GM12872 (cell line): ENCODE results near the gene ZNF236.

ENCODE experiments used
- TF ChIP-seq, protein P1 (sequence below): IDR thresholded peaks from 3 replicates; pipeline ENCODE4 v1.5.1; 2011; ENCODE audit warnings: low read depth, mild to moderate bottlenecking, low read length, moderate library complexity; ENCODE audit not compliant: insufficient read depth

ZNF236 gene

DNA sequence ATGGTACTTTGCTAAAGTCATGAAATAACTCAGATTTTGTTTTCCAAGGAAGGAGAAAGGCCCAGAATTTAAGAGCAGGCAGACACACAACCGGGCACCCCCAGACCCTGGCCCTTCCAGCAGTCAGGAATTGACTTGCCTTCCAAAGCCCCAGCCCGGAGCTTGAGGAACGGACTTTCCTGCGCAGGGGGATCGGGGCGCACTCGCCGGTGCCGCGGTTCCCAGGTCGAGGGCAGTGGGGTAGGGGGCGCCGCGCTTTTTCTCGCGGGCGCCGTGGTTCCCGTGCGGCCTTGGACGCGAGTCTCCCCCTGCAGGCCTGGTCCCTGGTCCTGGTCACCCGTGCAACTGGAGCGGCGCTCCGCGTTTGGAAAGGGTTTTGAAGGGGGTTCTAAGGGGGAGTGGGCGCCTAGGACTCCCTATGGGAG is 1.2 kb downstream of the ZNF236 start:
- TF ChIP-seq, protein P1, sequence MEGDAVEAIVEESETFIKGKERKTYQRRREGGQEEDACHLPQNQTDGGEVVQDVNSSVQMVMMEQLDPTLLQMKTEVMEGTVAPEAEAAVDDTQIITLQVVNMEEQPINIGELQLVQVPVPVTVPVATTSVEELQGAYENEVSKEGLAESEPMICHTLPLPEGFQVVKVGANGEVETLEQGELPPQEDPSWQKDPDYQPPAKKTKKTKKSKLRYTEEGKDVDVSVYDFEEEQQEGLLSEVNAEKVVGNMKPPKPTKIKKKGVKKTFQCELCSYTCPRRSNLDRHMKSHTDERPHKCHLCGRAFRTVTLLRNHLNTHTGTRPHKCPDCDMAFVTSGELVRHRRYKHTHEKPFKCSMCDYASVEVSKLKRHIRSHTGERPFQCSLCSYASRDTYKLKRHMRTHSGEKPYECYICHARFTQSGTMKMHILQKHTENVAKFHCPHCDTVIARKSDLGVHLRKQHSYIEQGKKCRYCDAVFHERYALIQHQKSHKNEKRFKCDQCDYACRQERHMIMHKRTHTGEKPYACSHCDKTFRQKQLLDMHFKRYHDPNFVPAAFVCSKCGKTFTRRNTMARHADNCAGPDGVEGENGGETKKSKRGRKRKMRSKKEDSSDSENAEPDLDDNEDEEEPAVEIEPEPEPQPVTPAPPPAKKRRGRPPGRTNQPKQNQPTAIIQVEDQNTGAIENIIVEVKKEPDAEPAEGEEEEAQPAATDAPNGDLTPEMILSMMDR = peak; percentile 43; the same call in 2 of the 3 replicates

- TF ChIP-seq, protein P1 = no peak
Measured at GRCh38 chr18:76824145-76824676, 1.9 kb downstream of the ZNF236 start.

DNA sequence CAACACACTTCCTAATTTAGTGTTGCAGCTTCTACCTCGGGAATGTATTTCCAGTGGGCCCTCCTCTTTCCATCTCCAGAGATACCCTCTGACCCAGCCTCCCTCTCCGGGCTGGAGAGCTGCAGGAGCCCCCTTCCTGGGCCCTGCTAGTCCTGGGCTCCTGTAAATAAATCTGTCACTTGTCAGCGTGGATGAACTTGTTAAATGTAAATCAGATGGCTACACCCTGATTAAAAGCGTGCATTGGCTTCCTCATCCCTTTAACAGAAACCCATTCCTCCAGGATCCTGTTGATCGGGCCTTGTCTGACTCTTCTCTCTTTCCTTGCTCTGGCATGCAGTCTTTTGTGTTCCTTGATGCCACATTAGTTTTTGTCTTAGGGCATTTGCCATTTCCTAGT is 2.4 kb downstream of the ZNF236 start:
- TF ChIP-seq, protein P1 = no peak

DNA sequence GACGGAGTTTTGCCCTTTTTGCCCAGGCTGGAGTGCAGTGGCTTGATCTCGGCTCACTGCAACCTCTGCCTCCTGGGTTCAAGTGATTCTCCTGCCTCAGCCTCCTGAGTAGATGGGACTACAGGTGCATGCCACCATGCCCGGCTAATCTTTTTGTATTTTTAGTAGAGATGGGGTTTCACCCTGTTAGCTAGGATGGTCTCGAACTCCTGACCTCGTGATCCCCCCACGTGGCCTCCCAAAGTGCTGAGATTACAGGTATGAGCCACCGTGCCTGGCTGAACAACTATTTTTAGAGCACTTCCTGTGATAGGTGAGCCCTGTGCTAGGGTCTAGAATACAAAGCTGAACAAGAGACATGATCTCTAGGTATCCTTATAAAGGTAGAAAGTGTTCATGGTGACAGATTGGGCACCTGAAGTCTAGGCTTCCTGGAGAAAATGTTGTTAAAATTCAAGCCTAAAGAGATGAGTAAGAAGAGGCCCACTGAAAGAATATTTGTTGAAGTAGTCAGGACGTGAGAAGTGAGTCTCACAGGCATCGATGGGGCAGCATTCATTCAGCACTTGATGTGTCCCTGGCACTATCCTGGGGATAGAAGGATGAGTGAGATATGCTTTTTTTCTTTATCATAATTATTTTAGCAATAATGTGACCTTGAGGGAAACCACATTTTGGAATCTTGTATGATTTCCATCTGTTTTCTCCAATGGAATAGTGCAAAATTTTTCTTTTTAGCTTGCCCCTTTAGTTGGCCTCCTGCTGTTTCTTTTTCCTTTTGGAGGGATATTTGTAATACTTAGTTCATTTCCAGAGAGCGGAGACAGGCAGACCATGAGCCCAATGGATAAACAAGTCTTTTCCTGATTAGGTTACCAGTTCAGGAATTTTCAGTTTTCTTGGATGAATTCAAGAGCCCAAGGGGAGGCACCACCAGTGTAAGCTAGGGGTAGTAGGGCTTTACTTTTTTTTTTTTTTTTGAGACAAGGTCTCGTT is 5.1 kb downstream of the ZNF236 start:
- TF ChIP-seq, protein P1 = no peak

DNA sequence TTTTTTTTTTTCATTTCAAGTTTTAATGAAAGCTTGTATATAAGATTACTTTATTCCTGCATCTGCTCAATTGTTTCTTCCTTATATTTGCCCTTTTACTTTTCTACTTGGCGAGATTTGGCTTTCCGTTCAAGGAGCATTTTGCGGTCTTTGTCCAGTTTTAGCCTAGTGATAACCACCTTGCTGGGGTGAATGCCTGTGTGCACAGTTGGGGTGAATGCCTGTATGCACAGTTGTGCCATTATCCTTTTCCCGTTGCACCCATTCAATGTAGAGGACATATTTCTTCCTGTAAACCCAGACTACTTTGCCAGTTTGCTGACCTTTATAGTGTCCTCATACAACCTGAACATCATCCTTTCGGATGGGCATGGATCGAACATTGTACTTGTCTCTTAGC is 12.0 kb downstream of the ZNF236 start:
- TF ChIP-seq, protein P1 = no peak

DNA sequence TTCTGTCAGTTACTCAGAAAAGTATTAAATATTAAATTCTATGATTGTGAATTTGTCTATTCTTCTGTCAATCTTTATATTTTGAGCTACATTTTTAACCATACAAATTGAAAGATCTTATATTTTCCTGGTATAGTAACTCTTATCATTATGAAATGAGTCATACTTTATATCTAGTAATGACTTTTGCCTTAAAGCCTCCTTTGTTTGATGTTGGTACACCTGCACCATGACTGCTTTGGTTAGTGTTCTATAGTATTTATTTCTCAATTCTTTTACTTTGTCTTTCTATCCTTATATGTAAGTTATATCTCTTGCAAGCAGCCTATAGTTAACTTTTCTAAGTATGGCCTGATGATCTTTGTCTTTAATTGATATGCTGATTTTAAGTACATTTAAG is 13.0 kb downstream of the ZNF236 start:
- TF ChIP-seq, protein P1 = no peak

DNA sequence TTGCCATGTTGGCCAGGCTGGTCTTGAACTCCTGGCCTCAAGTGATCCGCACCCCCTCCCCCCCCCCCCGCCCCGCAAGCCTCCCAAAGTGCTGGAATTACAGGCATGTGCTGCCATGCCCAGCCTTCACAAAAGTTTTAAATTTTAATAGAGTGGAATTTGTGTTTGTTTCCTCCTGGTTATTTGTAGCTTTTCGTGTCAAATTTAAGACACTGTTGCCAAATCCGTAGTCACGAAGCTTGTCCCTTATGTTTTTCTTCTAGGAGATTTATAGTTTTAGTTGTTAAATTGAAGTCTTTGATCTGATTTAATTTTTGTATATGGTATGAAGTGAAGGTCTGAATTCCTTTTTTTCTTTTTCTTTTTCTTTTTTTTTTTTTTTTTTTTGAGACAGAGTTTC is 14.7 kb downstream of the ZNF236 start:
- TF ChIP-seq, protein P1 = no peak
